RWPE2 (cell line): ENCODE data around the gene DDX59.

Experiments used
- ATAC-seq: fragments of 200-7000 bp; cut with Tn5 transposase; 3 replicates; pipeline ENCODE4 v1.9.1; 2021; ENCODE audit warnings: low read depth
- DNase-seq: peaks from one replicate; pipeline ENCODE4 v3.0.0-alpha.2; 2020; ENCODE audit warnings: low spot score
- H3K27ac ChIP-seq: fragments of 450-650 bp; 2 replicates; pipeline ENCODE4 v1.5.1; 2017; ENCODE audit warnings: mild to moderate bottlenecking; ENCODE audit not compliant: poor library complexity, severe bottlenecking
- H3K27me3 ChIP-seq: fragments of 250-450 bp; sonication (Bioruptor Pico); 2 replicates; pipeline ENCODE4 v1.5.1; 2021; ENCODE audit warnings: mild to moderate bottlenecking, moderate library complexity; ENCODE audit not compliant: insufficient read depth, poor library complexity, severe bottlenecking
- H3K36me3 ChIP-seq: fragments of 250-450 bp; sonication (Bioruptor Pico); 2 replicates; pipeline ENCODE4 v1.5.1; 2020; ENCODE audit warnings: low read depth, mild to moderate bottlenecking, moderate library complexity
- H3K4me1 ChIP-seq: fragments of 250-450 bp; sonication (Bioruptor Pico); 2 replicates; pipeline ENCODE4 v1.5.1; 2021; ENCODE audit warnings: mild to moderate bottlenecking, moderate library complexity; ENCODE audit not compliant: insufficient read depth, poor library complexity, severe bottlenecking
- H3K4me3 ChIP-seq: fragments of 250-450 bp; sonication (Bioruptor Pico); 2 replicates; pipeline ENCODE4 v1.5.1; 2021; ENCODE audit warnings: mild to moderate bottlenecking, moderate library complexity; ENCODE audit not compliant: severe bottlenecking
- H3K9me3 ChIP-seq: fragments of 250-450 bp; sonication (Bioruptor Pico); 2 replicates; pipeline ENCODE4 v1.5.1; 2021; ENCODE audit warnings: mild to moderate bottlenecking, moderate library complexity; ENCODE audit not compliant: severe bottlenecking
- TF ChIP-seq, protein P1 (sequence below): fragments of 450-650 bp; IDR thresholded peaks from one replicate; pipeline ENCODE4 v1.5.1; 2017; ENCODE audit warnings: mild to moderate bottlenecking, moderate library complexity; ENCODE audit not compliant: poor library complexity, severe bottlenecking

The DDX59 gene

DNA sequence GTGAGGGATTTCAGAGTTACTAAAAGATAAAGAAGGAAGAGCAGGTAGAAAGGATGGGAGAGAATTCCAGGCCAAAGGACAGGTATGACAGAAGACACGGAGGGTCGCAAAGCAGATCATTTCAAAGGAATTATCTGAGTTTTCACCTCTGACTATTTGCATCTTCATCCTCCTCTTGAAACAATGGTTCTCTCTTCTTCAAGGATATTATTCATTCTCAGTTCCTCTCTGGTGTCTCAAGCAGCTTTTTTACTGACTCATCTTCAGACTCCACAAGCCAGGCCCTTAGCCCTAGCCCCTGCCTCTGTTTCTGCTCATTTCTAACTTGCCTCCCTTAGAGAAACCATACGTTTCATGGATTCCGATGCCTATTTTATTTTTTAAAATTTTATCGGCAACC, 15.0 kb downstream of the DDX59 start:
- H3K4me1 ChIP-seq, result peaks cover 26% of the 10 kb centered on the region
- TF ChIP-seq, protein P1, sequence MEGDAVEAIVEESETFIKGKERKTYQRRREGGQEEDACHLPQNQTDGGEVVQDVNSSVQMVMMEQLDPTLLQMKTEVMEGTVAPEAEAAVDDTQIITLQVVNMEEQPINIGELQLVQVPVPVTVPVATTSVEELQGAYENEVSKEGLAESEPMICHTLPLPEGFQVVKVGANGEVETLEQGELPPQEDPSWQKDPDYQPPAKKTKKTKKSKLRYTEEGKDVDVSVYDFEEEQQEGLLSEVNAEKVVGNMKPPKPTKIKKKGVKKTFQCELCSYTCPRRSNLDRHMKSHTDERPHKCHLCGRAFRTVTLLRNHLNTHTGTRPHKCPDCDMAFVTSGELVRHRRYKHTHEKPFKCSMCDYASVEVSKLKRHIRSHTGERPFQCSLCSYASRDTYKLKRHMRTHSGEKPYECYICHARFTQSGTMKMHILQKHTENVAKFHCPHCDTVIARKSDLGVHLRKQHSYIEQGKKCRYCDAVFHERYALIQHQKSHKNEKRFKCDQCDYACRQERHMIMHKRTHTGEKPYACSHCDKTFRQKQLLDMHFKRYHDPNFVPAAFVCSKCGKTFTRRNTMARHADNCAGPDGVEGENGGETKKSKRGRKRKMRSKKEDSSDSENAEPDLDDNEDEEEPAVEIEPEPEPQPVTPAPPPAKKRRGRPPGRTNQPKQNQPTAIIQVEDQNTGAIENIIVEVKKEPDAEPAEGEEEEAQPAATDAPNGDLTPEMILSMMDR, result no peak
- H3K4me3 ChIP-seq, result no peak overlapping the region
- no peaks in the 10 kb centered on the region for H3K9me3 ChIP-seq
- peaks cover 70% of the 10 kb centered on the region for H3K36me3 ChIP-seq
- H3K27ac ChIP-seq, result peak overlapping the region; percentile 98
- no peaks in the 10 kb centered on the region for H3K27me3 ChIP-seq
- no peak for DNase-seq
- peak; percentile 37; the same call in 1 of the 3 replicates for ATAC-seq

DNA sequence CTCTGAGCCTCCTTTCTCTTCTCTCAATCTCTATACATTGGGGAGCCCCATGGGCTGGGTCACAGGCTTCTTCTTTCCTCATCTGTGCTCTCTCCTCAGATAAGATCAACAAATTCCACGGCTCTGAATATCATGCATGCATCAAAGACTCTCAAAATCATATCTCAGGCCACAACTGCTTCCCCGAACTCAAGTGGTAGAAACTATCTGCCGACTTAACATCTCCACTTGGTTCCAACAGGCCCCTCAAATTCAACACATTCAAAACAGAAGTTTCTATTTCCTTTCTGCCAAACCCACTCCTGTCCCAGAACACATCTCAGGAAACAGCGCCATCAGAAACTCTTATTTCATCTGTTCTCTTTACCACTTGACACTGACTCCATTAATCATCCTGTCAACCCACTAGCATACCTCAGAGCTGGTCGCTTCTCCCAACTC, 16.7 kb downstream of the DDX59 start:
- Histone ChIP-seq H3K9me3 (no peaks in the 10 kb centered on the region), H3K36me3 (peaks cover 70% of the 10 kb centered on the region), H3K27ac (peak overlapping the region; percentile 98), H3K4me3 (no peak overlapping the region), H3K4me1 (peaks cover 17% of the 10 kb centered on the region), H3K27me3 (no peaks in the 10 kb centered on the region)
- DNase-seq (no peak), ATAC-seq (no peak)
- TF ChIP-seq, protein P1, result no peak

DNA sequence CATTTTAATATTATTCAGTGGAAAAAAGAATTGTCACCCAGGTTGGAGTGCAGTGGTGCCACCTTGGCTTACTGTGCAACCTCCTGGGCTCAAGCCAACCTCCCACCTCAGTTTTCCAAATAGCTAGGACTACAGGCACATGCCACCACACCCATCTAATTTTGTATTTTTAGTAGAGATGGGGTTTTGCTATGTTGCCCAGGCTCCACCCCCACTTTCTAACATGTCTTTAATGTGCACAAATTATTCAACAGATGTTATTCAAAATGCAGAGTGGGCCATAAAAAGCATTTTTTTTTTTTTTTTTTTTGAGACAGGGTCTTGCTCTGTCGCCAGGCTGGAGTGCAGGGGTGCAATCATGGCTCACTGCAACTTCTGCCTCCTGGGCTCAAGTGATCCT, 17.3 kb downstream of the DDX59 start:
- no peak for ATAC-seq
- no peaks in the 10 kb centered on the region for H3K9me3 ChIP-seq
- H3K4me1 ChIP-seq, result peaks cover 17% of the 10 kb centered on the region
- TF ChIP-seq, protein P1, result no peak
- H3K36me3 ChIP-seq, result peaks cover 67% of the 10 kb centered on the region
- no peak for DNase-seq
- no peaks in the 10 kb centered on the region for H3K27me3 ChIP-seq
- no peak overlapping the region for H3K4me3 ChIP-seq
- H3K27ac ChIP-seq, result peak overlapping the region; percentile 98

DNA sequence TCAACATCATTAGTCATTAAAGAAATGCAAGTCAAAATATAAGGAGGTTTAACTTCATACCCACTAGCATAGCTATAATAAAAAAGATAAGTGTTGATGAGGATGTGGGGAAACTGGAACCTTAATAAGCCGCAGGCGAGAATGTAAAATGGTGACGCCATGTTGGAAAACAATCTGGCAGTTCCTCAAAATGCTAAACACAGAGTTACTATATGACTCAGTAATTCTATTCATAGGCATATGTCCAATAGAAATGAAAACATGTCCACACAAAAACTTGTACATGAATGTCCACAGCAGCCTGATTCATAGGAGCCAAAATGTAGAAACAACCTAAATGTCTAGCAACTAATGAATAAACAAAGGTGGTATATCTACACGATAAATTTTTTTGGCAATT, 23.2 kb downstream of the DDX59 start:
- H3K27ac ChIP-seq, result peak overlapping the region; percentile 13
- H3K4me3 ChIP-seq, result no peak overlapping the region
- peaks cover 6% of the 10 kb centered on the region for H3K4me1 ChIP-seq
- ATAC-seq (no peak), DNase-seq (no peak)
- no peaks in the 10 kb centered on the region for H3K9me3 ChIP-seq
- H3K27me3 ChIP-seq, result no peaks in the 10 kb centered on the region
- peaks cover 77% of the 10 kb centered on the region for H3K36me3 ChIP-seq
- TF ChIP-seq, protein P1, result no peak

DNA sequence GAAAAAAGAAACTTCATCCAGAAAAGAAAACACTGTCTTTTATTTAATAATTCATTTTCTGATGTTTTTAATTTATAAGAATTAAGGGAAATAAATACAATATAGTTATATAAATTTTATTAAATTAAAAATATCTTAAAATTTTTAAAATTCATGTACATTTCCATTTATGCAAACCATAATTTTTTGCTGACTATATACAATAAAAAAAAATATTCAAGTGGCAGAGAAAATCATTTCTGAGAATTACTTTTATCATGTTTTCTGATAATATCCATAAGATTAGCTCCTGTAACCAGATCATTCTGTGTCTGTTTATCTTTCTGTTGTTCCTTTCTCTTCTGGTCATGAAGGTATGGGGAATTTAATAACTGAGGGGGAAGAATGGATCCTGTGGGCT, 25.7 kb downstream of the DDX59 start:
- DNase-seq (no peak), ATAC-seq (no peak)
- Histone ChIP-seq H3K9me3 (no peaks in the 10 kb centered on the region), H3K27me3 (no peaks in the 10 kb centered on the region), H3K36me3 (peaks cover 60% of the 10 kb centered on the region), H3K27ac (no peak overlapping the region), H3K4me3 (no peak overlapping the region), H3K4me1 (peaks cover 24% of the 10 kb centered on the region)
- TF ChIP-seq, protein P1, result no peak
